Neural cell (in vitro differentiated cells): Measurements from ENCODE around the gene MT1H.

Experiments
- POLR2AphosphoS5 ChIP-seq: IDR thresholded peaks from 2 replicates; pipeline ENCODE4 v1.6.1; 2012
- TAF1 ChIP-seq: IDR thresholded peaks from 2 replicates; pipeline ENCODE4 v1.6.1; 2012; ENCODE audit warnings: low read depth
- TF ChIP-seq, protein P1 (sequence below): fragments of 450-650 bp; IDR thresholded peaks from 2 replicates; pipeline ENCODE4 v1.5.1; 2014; ENCODE audit warnings: antibody characterized with exemption, mild to moderate bottlenecking, moderate library complexity; ENCODE audit not compliant: poor library complexity, severe bottlenecking

DNA sequence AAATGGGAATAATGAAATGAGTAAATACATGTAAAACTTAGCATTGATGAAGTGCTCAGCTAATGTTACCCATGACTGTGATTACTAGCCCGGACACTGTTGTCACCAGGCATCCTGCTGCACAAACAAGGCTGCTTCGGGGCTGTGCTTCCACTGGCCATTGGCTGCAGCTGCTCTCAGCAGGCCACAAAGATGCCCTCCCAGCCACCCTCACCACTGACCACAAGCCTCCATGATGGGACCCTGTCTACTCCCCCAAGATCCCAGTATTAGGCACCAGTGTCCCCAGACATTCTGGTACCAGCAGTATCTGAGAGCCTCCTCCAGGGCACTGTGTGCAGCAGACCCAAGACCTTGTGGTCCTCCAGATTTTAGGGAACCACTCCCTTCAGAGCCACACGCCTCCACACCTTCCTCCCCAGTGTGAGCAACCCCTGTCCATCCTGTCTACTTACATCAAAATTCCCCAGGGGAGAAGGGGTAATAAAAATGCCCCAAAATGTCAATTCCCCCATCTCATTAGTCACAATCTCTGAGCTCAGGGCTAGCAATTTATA is 40.6 kb downstream of the MT1H start:
- TF ChIP-seq, protein P1, sequence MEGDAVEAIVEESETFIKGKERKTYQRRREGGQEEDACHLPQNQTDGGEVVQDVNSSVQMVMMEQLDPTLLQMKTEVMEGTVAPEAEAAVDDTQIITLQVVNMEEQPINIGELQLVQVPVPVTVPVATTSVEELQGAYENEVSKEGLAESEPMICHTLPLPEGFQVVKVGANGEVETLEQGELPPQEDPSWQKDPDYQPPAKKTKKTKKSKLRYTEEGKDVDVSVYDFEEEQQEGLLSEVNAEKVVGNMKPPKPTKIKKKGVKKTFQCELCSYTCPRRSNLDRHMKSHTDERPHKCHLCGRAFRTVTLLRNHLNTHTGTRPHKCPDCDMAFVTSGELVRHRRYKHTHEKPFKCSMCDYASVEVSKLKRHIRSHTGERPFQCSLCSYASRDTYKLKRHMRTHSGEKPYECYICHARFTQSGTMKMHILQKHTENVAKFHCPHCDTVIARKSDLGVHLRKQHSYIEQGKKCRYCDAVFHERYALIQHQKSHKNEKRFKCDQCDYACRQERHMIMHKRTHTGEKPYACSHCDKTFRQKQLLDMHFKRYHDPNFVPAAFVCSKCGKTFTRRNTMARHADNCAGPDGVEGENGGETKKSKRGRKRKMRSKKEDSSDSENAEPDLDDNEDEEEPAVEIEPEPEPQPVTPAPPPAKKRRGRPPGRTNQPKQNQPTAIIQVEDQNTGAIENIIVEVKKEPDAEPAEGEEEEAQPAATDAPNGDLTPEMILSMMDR, result no peak
- TF ChIP-seq POLR2AphosphoS5, result no peak
- no peak for TF ChIP-seq TAF1
